HepG2 (cell line): ENCODE results near the gene ZNF343. TPM values are rescaled to one million over a fixed set of nuclear protein-coding genes. Genes with fewer than 3 reads are reported as not detected.
"Not testable (repeated sequence)": the region's sequence is repeated elsewhere in the genome, so short reads cannot be mapped to it uniquely, and the experiment has no call there.

Source experiments
- NR2F6 ChIP-seq, 2 experiments: IDR thresholded peaks; 2 replicates each; pipeline ENCODE4 v1.6.1; 2016; ENCODE audit warnings: antibody characterized with exemption in 1 of 2, mild to moderate bottlenecking in 1 of 2
- SOX13 ChIP-seq, 3 experiments: fragments of 450-650 bp in 1 of 3; sonication (generic) in 1 of 3; formaldehyde crosslinking in 1 of 3; IDR thresholded peaks in 2 of 3; conservative IDR thresholded peaks in 1 of 3; 2 replicates each; pipeline versions ENCODE4 v1.5.0 to v1.6.1; 2016 to 2020; ENCODE audit warnings: antibody characterized with exemption in 1 of 3, mild to moderate bottlenecking in 1 of 3, missing compliant biosample characterization in 1 of 3, missing genetic modification reagents in 1 of 3, moderate library complexity in 1 of 3
- SOX6 ChIP-seq, 2 experiments: fragments of 450-650 bp in 1 of 2; sonication (generic) in 1 of 2; formaldehyde crosslinking in 1 of 2; IDR thresholded peaks; 2 replicates each; pipeline versions ENCODE4 v1.4.0 to v1.6.1; 2017 to 2020; ENCODE audit warnings: antibody characterized with exemption in 1 of 2, mild to moderate bottlenecking in 1 of 2, missing genetic modification reagents in 1 of 2
- polyA plus RNA-seq, 8 experiments: library from polyadenylated mRNA; depleted of rRNA in 3 of 8; stranded (reverse) in 7 of 8; unstranded in 1 of 8; fragments of >200 nt; fragmentation: Illumina TruSeq in 4 of 8; extraction: Trizol in 4 of 8; gene quantifications; 2 replicates each; pipeline versions ENCODE4 v1.2.1 to v1.2.3, GENCODE V29; 2011 to 2016; ENCODE audit warnings: low read depth in 4 of 8, missing spikeins in 1 of 8, mixed read lengths in 1 of 8; ENCODE audit not compliant: insufficient read depth in 1 of 8
- total RNA-seq, 5 experiments: library from RNA; depleted of rRNA; stranded (reverse); fragments of >200 nt; fragmentation: Illumina TruSeq; extraction: Trizol; gene quantifications; 2 replicates each; pipeline ENCODE4 v1.2.3, GENCODE V29; 2016; ENCODE audit warnings: low read depth in 1 of 5
- TF ChIP-seq, protein P1 (sequence below): sonication (generic); formaldehyde crosslinking; conservative IDR thresholded peaks from 2 replicates; pipeline ENCODE4 v1.4.0; 2020; ENCODE audit warnings: mild to moderate bottlenecking, missing genetic modification reagents, moderate library complexity
- TF ChIP-seq, protein P2 (sequence below): IDR thresholded peaks from 2 replicates; pipeline ENCODE4 v1.4.0; 2020; ENCODE audit warnings: mild to moderate bottlenecking, missing genetic modification reagents

ZNF343 gene
- total and polyA plus RNA-seq, 2 of the 13 experiments (the other 11 are each of a cell fraction or from before 2014, with no cell fraction given): 16.4 to 22.1 TPM

DNA sequence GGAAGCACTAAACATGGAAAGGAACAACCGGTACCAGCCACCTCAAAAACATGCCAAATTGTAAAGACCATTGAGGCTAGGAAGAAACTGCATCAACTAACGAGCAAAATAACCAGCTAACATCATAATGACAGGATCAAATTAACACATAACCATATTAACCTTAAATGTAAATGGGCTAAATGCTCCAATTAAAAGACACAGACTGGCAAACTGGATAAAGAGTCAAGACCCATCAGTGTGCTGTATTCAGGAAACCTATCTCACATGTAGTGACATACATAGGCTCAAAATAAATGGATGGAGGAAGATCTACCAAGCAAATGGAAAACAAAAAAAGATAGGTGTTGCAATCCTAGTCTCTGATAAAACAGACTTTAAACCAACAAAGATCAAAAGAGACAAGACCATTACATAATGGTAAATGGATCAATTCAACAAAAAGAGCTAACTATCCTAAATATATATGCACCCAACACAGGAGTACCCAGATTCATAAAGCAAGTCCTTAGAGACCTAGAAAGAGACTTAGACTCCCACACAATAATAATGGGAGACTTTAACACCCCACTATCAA, 5.8 kb downstream of the ZNF343 start (continued):
- not testable (repeated sequence) for TF ChIP-seq SOX13, SOX6 (IDR thresholded peaks at IDR 0.05)
- TF ChIP-seq SOX13 (CRISPR knock-in tag; conservative IDR thresholded peaks at IDR 0.05 in 1 of 2, IDR thresholded peaks at IDR 0.05 in 1 of 2): peak in 1 of 2 experiments; percentile 54; a peak in 1 of 4 replicates
- TF ChIP-seq SOX6 (CRISPR knock-in tag; IDR thresholded peaks at IDR 0.05): peak; percentile 51; the same call in 1 of the 2 replicates
- TF ChIP-seq, protein P1, sequence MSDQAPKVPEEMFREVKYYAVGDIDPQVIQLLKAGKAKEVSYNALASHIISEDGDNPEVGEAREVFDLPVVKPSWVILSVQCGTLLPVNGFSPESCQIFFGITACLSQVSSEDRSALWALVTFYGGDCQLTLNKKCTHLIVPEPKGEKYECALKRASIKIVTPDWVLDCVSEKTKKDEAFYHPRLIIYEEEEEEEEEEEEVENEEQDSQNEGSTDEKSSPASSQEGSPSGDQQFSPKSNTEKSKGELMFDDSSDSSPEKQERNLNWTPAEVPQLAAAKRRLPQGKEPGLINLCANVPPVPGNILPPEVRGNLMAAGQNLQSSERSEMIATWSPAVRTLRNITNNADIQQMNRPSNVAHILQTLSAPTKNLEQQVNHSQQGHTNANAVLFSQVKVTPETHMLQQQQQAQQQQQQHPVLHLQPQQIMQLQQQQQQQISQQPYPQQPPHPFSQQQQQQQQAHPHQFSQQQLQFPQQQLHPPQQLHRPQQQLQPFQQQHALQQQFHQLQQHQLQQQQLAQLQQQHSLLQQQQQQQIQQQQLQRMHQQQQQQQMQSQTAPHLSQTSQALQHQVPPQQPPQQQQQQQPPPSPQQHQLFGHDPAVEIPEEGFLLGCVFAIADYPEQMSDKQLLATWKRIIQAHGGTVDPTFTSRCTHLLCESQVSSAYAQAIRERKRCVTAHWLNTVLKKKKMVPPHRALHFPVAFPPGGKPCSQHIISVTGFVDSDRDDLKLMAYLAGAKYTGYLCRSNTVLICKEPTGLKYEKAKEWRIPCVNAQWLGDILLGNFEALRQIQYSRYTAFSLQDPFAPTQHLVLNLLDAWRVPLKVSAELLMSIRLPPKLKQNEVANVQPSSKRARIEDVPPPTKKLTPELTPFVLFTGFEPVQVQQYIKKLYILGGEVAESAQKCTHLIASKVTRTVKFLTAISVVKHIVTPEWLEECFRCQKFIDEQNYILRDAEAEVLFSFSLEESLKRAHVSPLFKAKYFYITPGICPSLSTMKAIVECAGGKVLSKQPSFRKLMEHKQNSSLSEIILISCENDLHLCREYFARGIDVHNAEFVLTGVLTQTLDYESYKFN (CRISPR knock-in tag): peak; percentile 41; the same call in 1 of the 2 replicates
- TF ChIP-seq, protein P2, sequence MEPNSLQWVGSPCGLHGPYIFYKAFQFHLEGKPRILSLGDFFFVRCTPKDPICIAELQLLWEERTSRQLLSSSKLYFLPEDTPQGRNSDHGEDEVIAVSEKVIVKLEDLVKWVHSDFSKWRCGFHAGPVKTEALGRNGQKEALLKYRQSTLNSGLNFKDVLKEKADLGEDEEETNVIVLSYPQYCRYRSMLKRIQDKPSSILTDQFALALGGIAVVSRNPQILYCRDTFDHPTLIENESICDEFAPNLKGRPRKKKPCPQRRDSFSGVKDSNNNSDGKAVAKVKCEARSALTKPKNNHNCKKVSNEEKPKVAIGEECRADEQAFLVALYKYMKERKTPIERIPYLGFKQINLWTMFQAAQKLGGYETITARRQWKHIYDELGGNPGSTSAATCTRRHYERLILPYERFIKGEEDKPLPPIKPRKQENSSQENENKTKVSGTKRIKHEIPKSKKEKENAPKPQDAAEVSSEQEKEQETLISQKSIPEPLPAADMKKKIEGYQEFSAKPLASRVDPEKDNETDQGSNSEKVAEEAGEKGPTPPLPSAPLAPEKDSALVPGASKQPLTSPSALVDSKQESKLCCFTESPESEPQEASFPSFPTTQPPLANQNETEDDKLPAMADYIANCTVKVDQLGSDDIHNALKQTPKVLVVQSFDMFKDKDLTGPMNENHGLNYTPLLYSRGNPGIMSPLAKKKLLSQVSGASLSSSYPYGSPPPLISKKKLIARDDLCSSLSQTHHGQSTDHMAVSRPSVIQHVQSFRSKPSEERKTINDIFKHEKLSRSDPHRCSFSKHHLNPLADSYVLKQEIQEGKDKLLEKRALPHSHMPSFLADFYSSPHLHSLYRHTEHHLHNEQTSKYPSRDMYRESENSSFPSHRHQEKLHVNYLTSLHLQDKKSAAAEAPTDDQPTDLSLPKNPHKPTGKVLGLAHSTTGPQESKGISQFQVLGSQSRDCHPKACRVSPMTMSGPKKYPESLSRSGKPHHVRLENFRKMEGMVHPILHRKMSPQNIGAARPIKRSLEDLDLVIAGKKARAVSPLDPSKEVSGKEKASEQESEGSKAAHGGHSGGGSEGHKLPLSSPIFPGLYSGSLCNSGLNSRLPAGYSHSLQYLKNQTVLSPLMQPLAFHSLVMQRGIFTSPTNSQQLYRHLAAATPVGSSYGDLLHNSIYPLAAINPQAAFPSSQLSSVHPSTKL (CRISPR knock-in tag): peak; percentile 71
- TF ChIP-seq NR2F6 (IDR thresholded peaks at IDR 0.05): 0 out of 2 replicates have a peak, but pooled peaks have one; percentile 14
- TF ChIP-seq NR2F6 (CRISPR knock-in tag; IDR thresholded peaks at IDR 0.05): peak; percentile 21; the same call in 1 of the 2 replicates
